B cell (primary cell): ENCODE measurements around the gene LOC101059915.

Experiments
- ATAC-seq: fragments of 200-7000 bp; cut with Tn5 transposase; one replicate; pipeline ENCODE4 v1.10.0; 2021; ENCODE audit warnings: low read depth, mild to moderate bottlenecking, moderate number of reproducible peaks, moderate library complexity
- CTCF ChIA-PET: fragments of 350-600 bp; sonication (Branson Sonifier 250); formaldehyde crosslinking; loops from one replicate; lab custom pipeline; 2021; ENCODE audit warnings: antibody characterized with exemption, inconsistent platforms; lab: Charles Lee
- POLR2A ChIA-PET: fragments of 350-600 bp; sonication (Branson Sonifier 250); formaldehyde crosslinking; loops from one replicate; lab custom pipeline; 2021; ENCODE audit warnings: antibody characterized with exemption; lab: Charles Lee
- DNase-seq: peaks from one replicate; pipeline ENCODE4 v3.0.0; 2013
- H2AFZ ChIP-seq: 2 replicates; pipeline ENCODE4 v1.6.1; 2012; ENCODE audit warnings: mild to moderate bottlenecking, low read depth, low read length; ENCODE audit not compliant: insufficient read depth, poor library complexity, severe bottlenecking
- H3K27ac ChIP-seq, 2 donors: 1 replicate in 1 of 2; 2 replicates in 1 of 2; pipeline ENCODE4 v1.5.1; 2012 to 2013; ENCODE audit warnings: low read length in 2 of 2, mild to moderate bottlenecking in 2 of 2, moderate library complexity in 1 of 2
- H3K27me3 ChIP-seq, 4 experiments: fragments of 200-600 bp in 1 of 4; sonication (generic) in 1 of 4; replicated peaks in 1 of 4; 1 replicate in 2 of 4; 2 replicates in 2 of 4; pipeline versions ENCODE4 v1.6.1 to v1.7.0; 2013 to 2016; ENCODE audit warnings: low read length in 3 of 4, mild to moderate bottlenecking in 2 of 4, mixed read lengths in 1 of 4, moderate library complexity in 1 of 4; ENCODE audit not compliant: insufficient read depth in 4 of 4, control insufficient read depth in 3 of 4; ENCODE audit errors: control extremely low read depth in 1 of 4
- H3K36me3 ChIP-seq, 2 experiments: replicated peaks in 1 of 2; 1 replicate in 1 of 2; 2 replicates in 1 of 2; pipeline versions ENCODE4 v1.6.1 to v1.7.1; 2013; ENCODE audit warnings: low read length in 1 of 2; ENCODE audit not compliant: insufficient read depth in 2 of 2, control insufficient read depth in 1 of 2; ENCODE audit errors: control extremely low read depth in 1 of 2, extremely low read depth in 1 of 2
- H3K4me1 ChIP-seq, 2 donors: fragments of 200-600 bp in 1 of 2; sonication (generic) in 1 of 2; 1 replicate in 1 of 2; 2 replicates in 1 of 2; pipeline versions ENCODE4 v1.5.1 to v1.6.1; 2013 to 2017; ENCODE audit warnings: low read length in 2 of 2; ENCODE audit not compliant: control insufficient read depth in 2 of 2, insufficient read depth in 2 of 2
- H3K4me2 ChIP-seq: replicated peaks from 2 replicates; pipeline ENCODE3; 2012; ENCODE audit warnings: mild to moderate bottlenecking, low read depth, low read length; ENCODE audit not compliant: poor library complexity, severe bottlenecking
- H3K4me3 ChIP-seq, 5 experiments: fragments of 200-600 bp in 1 of 5; sonication (generic) in 1 of 5; 1 replicate in 3 of 5; 2 replicates in 2 of 5; pipeline versions ENCODE4 v1.5.1 to v1.7.0; 2011 to 2016; ENCODE audit warnings: low read length in 4 of 5, mild to moderate bottlenecking in 4 of 5, low read depth in 2 of 5, control low read depth in 1 of 5, moderate library complexity in 1 of 5; ENCODE audit not compliant: insufficient read depth in 1 of 5; ENCODE audit errors: control extremely low read depth in 1 of 5, extremely low read depth in 1 of 5
- H3K79me2 ChIP-seq: fragments of 200-600 bp; sonication (generic); one replicate; pipeline ENCODE4 v1.6.0; 2016; ENCODE audit warnings: low read length; ENCODE audit not compliant: control insufficient read depth, insufficient read depth
- H3K9ac ChIP-seq: fragments of 200-600 bp; sonication (generic); 2 replicates; pipeline ENCODE4 v1.6.1; 2017; ENCODE audit warnings: mild to moderate bottlenecking, low read length, moderate library complexity
- H3K9me3 ChIP-seq, 3 donors: one replicate each; pipeline versions ENCODE4 v1.6.1 to v1.7.1; 2013; ENCODE audit warnings: low read length in 2 of 3; ENCODE audit not compliant: control insufficient read depth in 2 of 3, insufficient read depth in 1 of 3; ENCODE audit errors: control extremely low read depth in 1 of 3
- H4K20me1 ChIP-seq: 2 replicates; pipeline ENCODE4 v1.6.0; 2012; ENCODE audit warnings: mild to moderate bottlenecking, low read length; ENCODE audit not compliant: insufficient read depth, control insufficient read depth, poor library complexity, severe bottlenecking
- H3K27ac Mint-ChIP-seq: one replicate; pipeline ENCODE4 v1.8.0; 2021; ENCODE audit warnings: mixed read lengths
- H3K27me3 Mint-ChIP-seq: one replicate; pipeline ENCODE4 v1.8.0; 2021; ENCODE audit warnings: mixed read lengths
- H3K4me1 Mint-ChIP-seq: one replicate; pipeline ENCODE4 v1.8.0; 2021; ENCODE audit warnings: mixed read lengths
- H3K4me3 Mint-ChIP-seq: one replicate; pipeline ENCODE4 v1.8.0; 2021; ENCODE audit warnings: mixed read lengths
- H3K9me3 Mint-ChIP-seq: one replicate; pipeline ENCODE4 v1.8.0; 2022; ENCODE audit warnings: mixed read lengths; ENCODE audit not compliant: insufficient read depth
- EZH2 ChIP-seq: IDR thresholded peaks from 2 replicates; pipeline ENCODE4 v1.6.1; 2012; ENCODE audit warnings: borderline replicate concordance, low read depth, mild to moderate bottlenecking, moderate library complexity, low read length; ENCODE audit not compliant: insufficient read depth, poor library complexity, severe bottlenecking
- WGBS: methylation state at CpG from one replicate; pipeline ENCODE4 v1.1.5; 2013; ENCODE audit warnings: missing lambda C conversion rate; ENCODE audit not compliant: insufficient coverage; 5-methylcytosine and 5-hydroxymethylcytosine counted together
- intact Hi-C: fragments of 100-400 bp; cut with micrococcal nuclease; formaldehyde crosslinking; loops from one replicate; pipeline ENCODE4 v1.10.0; 2022
- TF ChIP-seq, protein P1 (sequence below): fragments of 200-600 bp; IDR thresholded peaks from one replicate; pipeline ENCODE4 v1.8.0; 2022; ENCODE audit warnings: antibody characterized with exemption, mild to moderate bottlenecking

Gene LOC101059915

GRCh38 chrX:71659342-71659741 lies 8.0 kb upstream of the LOC101059915 start:
- no peaks in the 10 kb centered on the region for H3K27me3 ChIP-seq
- no peak overlapping the region for H3K4me2 ChIP-seq
- no peaks in the 10 kb centered on the region for H4K20me1 ChIP-seq
- intact Hi-C loops = no loop called here
- ATAC-seq = no peak
- no peak for DNase-seq
- no peaks in the 10 kb centered on the region for H3K9me3 ChIP-seq
- WGBS = no CpG with 5 or more reads among the region's 3 CpGs
- H2AFZ ChIP-seq = no peak overlapping the region
- Mint-ChIP-seq H3K27ac (no peak overlapping the region), H3K9me3 (no peaks in the 10 kb centered on the region), H3K4me3 (no peak overlapping the region), H3K27me3 (no peaks in the 10 kb centered on the region), H3K4me1 (peaks cover 10% of the 10 kb centered on the region)
- no peak overlapping the region for H3K27ac ChIP-seq
- H3K9ac ChIP-seq = no peak overlapping the region
- H3K4me1 ChIP-seq = peaks cover 0 to 3% of the 10 kb centered on the region in 2 donors
- no peaks in the 10 kb centered on the region for H3K79me2 ChIP-seq
- TF ChIP-seq EZH2 = no peak
- TF ChIP-seq, protein P1, sequence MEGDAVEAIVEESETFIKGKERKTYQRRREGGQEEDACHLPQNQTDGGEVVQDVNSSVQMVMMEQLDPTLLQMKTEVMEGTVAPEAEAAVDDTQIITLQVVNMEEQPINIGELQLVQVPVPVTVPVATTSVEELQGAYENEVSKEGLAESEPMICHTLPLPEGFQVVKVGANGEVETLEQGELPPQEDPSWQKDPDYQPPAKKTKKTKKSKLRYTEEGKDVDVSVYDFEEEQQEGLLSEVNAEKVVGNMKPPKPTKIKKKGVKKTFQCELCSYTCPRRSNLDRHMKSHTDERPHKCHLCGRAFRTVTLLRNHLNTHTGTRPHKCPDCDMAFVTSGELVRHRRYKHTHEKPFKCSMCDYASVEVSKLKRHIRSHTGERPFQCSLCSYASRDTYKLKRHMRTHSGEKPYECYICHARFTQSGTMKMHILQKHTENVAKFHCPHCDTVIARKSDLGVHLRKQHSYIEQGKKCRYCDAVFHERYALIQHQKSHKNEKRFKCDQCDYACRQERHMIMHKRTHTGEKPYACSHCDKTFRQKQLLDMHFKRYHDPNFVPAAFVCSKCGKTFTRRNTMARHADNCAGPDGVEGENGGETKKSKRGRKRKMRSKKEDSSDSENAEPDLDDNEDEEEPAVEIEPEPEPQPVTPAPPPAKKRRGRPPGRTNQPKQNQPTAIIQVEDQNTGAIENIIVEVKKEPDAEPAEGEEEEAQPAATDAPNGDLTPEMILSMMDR = no peak
- no peaks in the 10 kb centered on the region for H3K36me3 ChIP-seq
- no peak overlapping the region for H3K4me3 ChIP-seq
- ChIA-PET POLR2A (no interaction called here), CTCF (no interaction called here)

- TF ChIP-seq, protein P1 = no peak
- TF ChIP-seq EZH2 = no peak
- Mint-ChIP-seq H3K27me3 (no peaks in the 10 kb centered on the region), H3K9me3 (no peaks in the 10 kb centered on the region), H3K4me3 (no peak overlapping the region), H3K27ac (no peak overlapping the region), H3K4me1 (peaks cover 10% of the 10 kb centered on the region)
- no peak for ATAC-seq
- Histone ChIP-seq H3K4me1 (peaks cover 0 to 3% of the 10 kb centered on the region in 2 donors), H3K79me2 (no peaks in the 10 kb centered on the region), H3K27me3 (no peaks in the 10 kb centered on the region), H3K4me2 (no peak overlapping the region), H2AFZ (no peak overlapping the region), H4K20me1 (no peaks in the 10 kb centered on the region), H3K27ac (no peak overlapping the region), H3K9me3 (no peaks in the 10 kb centered on the region), H3K4me3 (no peak overlapping the region), H3K36me3 (no peaks in the 10 kb centered on the region), H3K9ac (no peak overlapping the region)
- CTCF ChIA-PET = no interaction called here
- no peak for DNase-seq
- intact Hi-C loops = no loop called here
- POLR2A ChIA-PET = no interaction called here
- 100% methylated on average over 1 of the region's 6 CpGs for WGBS
These were observed 7.4 kb upstream of the LOC101059915 start for GRCh38 chrX:71659959-71660358.
